Testis (tissue), 3 donors: ENCODE measurements around the gene STARD3. TPM values are rescaled to one million over a fixed set of nuclear protein-coding genes. Genes with fewer than 3 reads are reported as not detected.

Source experiments
- DNase-seq: peaks from one replicate; pipeline ENCODE4 v3.0.0-alpha.2; 2019
- H3K27ac ChIP-seq, 2 donors: fragments of 200-600 bp; sonication (generic); one replicate each; pipeline ENCODE4 v1.5.1; 2019
- H3K27me3 ChIP-seq: fragments of 200-600 bp; sonication (generic); one replicate; pipeline ENCODE4 v1.5.1; 2019
- H3K36me3 ChIP-seq: fragments of 200-600 bp; sonication (generic); one replicate; pipeline ENCODE4 v1.5.1; 2017; ENCODE audit warnings: low read depth; ENCODE audit errors: missing control alignments
- H3K4me1 ChIP-seq: fragments of 200-600 bp; sonication (generic); one replicate; pipeline ENCODE4 v1.5.1; 2019
- H3K4me3 ChIP-seq, 2 donors: fragments of 200-600 bp; sonication (generic); one replicate each; pipeline ENCODE4 v1.5.1; 2017 to 2019
- H3K9me3 ChIP-seq: fragments of 200-600 bp; sonication (generic); one replicate; pipeline ENCODE4 v1.5.1; 2017
- CTCF ChIP-seq, 3 experiments: fragments of 450-650 bp in 2 of 3; fragments of 200-600 bp in 1 of 3; sonication (generic) in 1 of 3; IDR thresholded peaks; one replicate each; pipeline ENCODE4 v1.5.1; 2016 to 2019; ENCODE audit warnings: antibody characterized with exemption in 3 of 3, mild to moderate bottlenecking in 2 of 3, moderate library complexity in 1 of 3
- POLR2A ChIP-seq: fragments of 450-650 bp; IDR thresholded peaks from one replicate; pipeline ENCODE4 v1.6.1; 2017; ENCODE audit warnings: antibody characterized with exemption, mild to moderate bottlenecking, moderate library complexity
- whole genome bisulfite sequencing, 2 donors: methylation state at CpG; one replicate each; pipeline ENCODE4 v1.1.5; 2018; 5-methylcytosine and 5-hydroxymethylcytosine counted together
- intact Hi-C: fragments of 100-400 bp; cut with DNase I; formaldehyde crosslinking; loops from one replicate; pipeline ENCODE4 v1.15.1; 2023; ENCODE audit warnings: low total_unique reads
- polyA plus RNA-seq: library from polyadenylated mRNA; stranded (reverse); fragments of 350-450 nt; fragmentation: Illumina TruSeq; extraction: RNeasy Lipid Tissue Mini Kit (QIAGEN cat#74804); gene quantifications from one replicate; pipeline ENCODE4 v1.2.3, GENCODE V29; 2014; ENCODE audit warnings: low read depth, low replicate concordance; ENCODE audit not compliant: insufficient read depth
- total RNA-seq, 2 donors: library from RNA; depleted of rRNA; stranded (reverse); fragments of >200 nt; gene quantifications; one replicate each; pipeline ENCODE4 v1.2.3, GENCODE V29; 2016

The STARD3 gene
- total and polyA plus RNA-seq, 3 donors from 2014 or later: 102 to 352 (median 265) TPM

- Histone ChIP-seq H3K9me3 (no peaks in the 10 kb centered on the region), H3K36me3 (no peaks in the 10 kb centered on the region), H3K27ac (no peak overlapping the region), H3K27me3 (no peaks in the 10 kb centered on the region), H3K4me3 (no peak overlapping the region), H3K4me1 (peaks cover 56% of the 10 kb centered on the region)
- intact Hi-C loops: no loop called here
- DNase-seq: no peak
- 46 to 47% methylated on average over 2 of the region's 2 CpGs for WGBS, 2 donors
- no peak for TF ChIP-seq POLR2A
- peak; percentile 65 to 76 (median 73) for TF ChIP-seq CTCF (IDR thresholded peaks at IDR 0.05)
These were observed 2.5 kb upstream of the STARD3 start for GRCh38 chr17:39634384-39634871.

GRCh38 chr17:39635614-39636176 lies 1.2 kb upstream of the STARD3 start:
- no peak for DNase-seq
- Histone ChIP-seq H3K36me3 (no peaks in the 10 kb centered on the region), H3K4me1 (peaks cover 68% of the 10 kb centered on the region), H3K27ac (peak overlapping the region in 1 of 2 donors; percentile 72), H3K9me3 (no peaks in the 10 kb centered on the region), H3K27me3 (no peaks in the 10 kb centered on the region), H3K4me3 (no peak overlapping the region)
- no peak for TF ChIP-seq CTCF (IDR thresholded peaks at IDR 0.05)
- no peak for TF ChIP-seq POLR2A
- intact Hi-C loops: no loop called here
- 71 to 86% methylated on average over 8 of the region's 8 CpGs for WGBS, 2 donors

- 10 to 17% methylated on average over 6 of the region's 6 CpGs for WGBS, 2 donors
- Histone ChIP-seq H3K27ac (peak overlapping the region; percentile 72 to 80), H3K9me3 (no peaks in the 10 kb centered on the region), H3K36me3 (no peaks in the 10 kb centered on the region), H3K27me3 (no peaks in the 10 kb centered on the region), H3K4me3 (peak overlapping the region; percentile 67 to 84), H3K4me1 (peaks cover 73% of the 10 kb centered on the region)
- intact Hi-C loops: no loop called here
- TF ChIP-seq POLR2A: no peak
- no peak for TF ChIP-seq CTCF (IDR thresholded peaks at IDR 0.05)
- no peak for DNase-seq
These were observed 387 bp upstream of the STARD3 start for GRCh38 chr17:39636587-39636926.

GRCh38 chr17:39638317-39638716 lies 1.4 kb downstream of the STARD3 start:
- Histone ChIP-seq H3K4me3 (no peak overlapping the region), H3K9me3 (no peaks in the 10 kb centered on the region), H3K27me3 (no peaks in the 10 kb centered on the region), H3K27ac (no peak overlapping the region), H3K36me3 (no peaks in the 10 kb centered on the region), H3K4me1 (peaks cover 66% of the 10 kb centered on the region)
- intact Hi-C loops: no loop called here
- 44 to 51% methylated on average over 7 of the region's 7 CpGs for WGBS, 2 donors
- TF ChIP-seq CTCF (IDR thresholded peaks at IDR 0.05) (no peak), POLR2A (no peak)
- no peak for DNase-seq

- H3K4me3 ChIP-seq: no peak overlapping the region
- H3K4me1 ChIP-seq: peaks cover 61% of the 10 kb centered on the region
- H3K27me3 ChIP-seq: no peaks in the 10 kb centered on the region
- peak overlapping the region in 1 of 2 donors; percentile 32 for H3K27ac ChIP-seq
- 60 to 66% methylated on average over 2 of the region's 2 CpGs for WGBS, 2 donors
- TF ChIP-seq POLR2A (no peak), CTCF (IDR thresholded peaks at IDR 0.05) (no peak)
- intact Hi-C loops: no loop called here
- no peaks in the 10 kb centered on the region for H3K9me3 ChIP-seq
- H3K36me3 ChIP-seq: no peaks in the 10 kb centered on the region
- no peak for DNase-seq
These were observed 2.1 kb downstream of the STARD3 start for GRCh38 chr17:39639043-39639442.
